ENCODE data around the gene PIK3CD. TPM values are rescaled to one million over a fixed set of nuclear protein-coding genes. Genes with fewer than 3 reads are reported as not detected.
"Not testable (repeated sequence)": the region's sequence is repeated elsewhere in the genome, so short reads cannot be mapped to it uniquely, and the experiment has no call there.

Gene PIK3CD
- total RNA-seq, 1 donor from 2014 or later: 5.0 TPM

GRCh38 chr1:9758559-9759121, 107.1 kb downstream of the PIK3CD start:
- H3K4me3 ChIP-seq (ENCODE audit: low read depth, low read length): no peak overlapping the region
- FAIRE-seq (no peak), DNase-seq (ENCODE audit: low read depth) (peak; percentile 92)
- no peaks in the 10 kb centered on the region for H3K27me3 ChIP-seq (ENCODE audit: control insufficient read depth, insufficient read depth, low read length)
- TF ChIP-seq CTCF (IDR thresholded peaks at IDR 0.05; ENCODE audit: insufficient read depth, low read length, severe bottlenecking): no peak
- peaks cover 7% of the 10 kb centered on the region for H3K36me3 ChIP-seq (ENCODE audit: control insufficient read depth, insufficient read depth, low read length)

- peaks cover 5% of the 10 kb centered on the region for H3K36me3 ChIP-seq (ENCODE audit: control insufficient read depth, insufficient read depth, low read length)
Measured at GRCh38 chr1:9759939-9760338, 108.4 kb downstream of the PIK3CD start.

GRCh38 chr1:9760824-9761223, 109.3 kb downstream of the PIK3CD start:
- no peak for FAIRE-seq
- no peaks in the 10 kb centered on the region for H3K27me3 ChIP-seq (ENCODE audit: control insufficient read depth, insufficient read depth, low read length)
- H3K4me3 ChIP-seq (ENCODE audit: low read depth, low read length): no peak overlapping the region
- no peak for TF ChIP-seq CTCF (IDR thresholded peaks at IDR 0.05; ENCODE audit: insufficient read depth, low read length, severe bottlenecking)
- peaks cover 5% of the 10 kb centered on the region for H3K36me3 ChIP-seq (ENCODE audit: control insufficient read depth, insufficient read depth, low read length)
- DNase-seq (ENCODE audit: low read depth): no peak

More at GRCh38 chr1:9759939-9760338, 108.4 kb downstream of the PIK3CD start:
- H3K4me3 ChIP-seq (ENCODE audit: low read depth, low read length): no peak overlapping the region
- FAIRE-seq: no peak
- H3K27me3 ChIP-seq (ENCODE audit: control insufficient read depth, insufficient read depth, low read length): no peaks in the 10 kb centered on the region
- no peak for TF ChIP-seq CTCF (IDR thresholded peaks at IDR 0.05; ENCODE audit: insufficient read depth, low read length, severe bottlenecking)
- DNase-seq (ENCODE audit: low read depth): no peak

- H3K36me3 ChIP-seq (ENCODE audit: control insufficient read depth, insufficient read depth, low read length): peaks cover 5% of the 10 kb centered on the region
- no peak for DNase-seq (ENCODE audit: low read depth)
- FAIRE-seq: no peak
Measured at GRCh38 chr1:9761855-9762254, 110.3 kb downstream of the PIK3CD start.

GRCh38 chr1:9762446-9762845, 110.9 kb downstream of the PIK3CD start:
- not testable (repeated sequence) for H3K4me3 ChIP-seq (ENCODE audit: low read depth, low read length); H3K27me3 ChIP-seq (ENCODE audit: control insufficient read depth, insufficient read depth, low read length); DNase-seq (ENCODE audit: low read depth); FAIRE-seq; H3K36me3 ChIP-seq (ENCODE audit: control insufficient read depth, insufficient read depth, low read length)

More at GRCh38 chr1:9761855-9762254, 110.3 kb downstream of the PIK3CD start:
- no peaks in the 10 kb centered on the region for H3K27me3 ChIP-seq (ENCODE audit: control insufficient read depth, insufficient read depth, low read length)
- TF ChIP-seq CTCF (IDR thresholded peaks at IDR 0.05; ENCODE audit: insufficient read depth, low read length, severe bottlenecking): no peak
- no peak overlapping the region for H3K4me3 ChIP-seq (ENCODE audit: low read depth, low read length)

- DNase-seq (ENCODE audit: low read depth) (no peak), FAIRE-seq (no peak)
- no peak for TF ChIP-seq CTCF (IDR thresholded peaks at IDR 0.05; ENCODE audit: insufficient read depth, low read length, severe bottlenecking)
- Histone ChIP-seq H3K36me3 (ENCODE audit: control insufficient read depth, insufficient read depth, low read length) (peaks cover 5% of the 10 kb centered on the region), H3K27me3 (ENCODE audit: control insufficient read depth, insufficient read depth, low read length) (no peaks in the 10 kb centered on the region), H3K4me3 (ENCODE audit: low read depth, low read length) (no peak overlapping the region)
Measured at GRCh38 chr1:9763914-9764313, 112.4 kb downstream of the PIK3CD start.

Data from bronchial epithelial cell (primary cell).